DND-41 (cell line): Measurements from ENCODE around the gene VPS4A.

Experiments used
- EZH2 ChIP-seq: IDR thresholded peaks from 3 replicates; pipeline ENCODE4 v1.6.1; 2012; ENCODE audit warnings: borderline replicate concordance, low read depth, mild to moderate bottlenecking, moderate library complexity, low read length, inconsistent platforms; ENCODE audit not compliant: severe bottlenecking
- TF ChIP-seq, protein P1 (sequence below): IDR thresholded peaks from 2 replicates; pipeline ENCODE4 v1.5.1; 2012; ENCODE audit warnings: borderline replicate concordance, low read length, moderate library complexity, mild to moderate bottlenecking; ENCODE audit not compliant: poor library complexity, severe bottlenecking; ENCODE audit errors: extremely low read depth

DNA sequence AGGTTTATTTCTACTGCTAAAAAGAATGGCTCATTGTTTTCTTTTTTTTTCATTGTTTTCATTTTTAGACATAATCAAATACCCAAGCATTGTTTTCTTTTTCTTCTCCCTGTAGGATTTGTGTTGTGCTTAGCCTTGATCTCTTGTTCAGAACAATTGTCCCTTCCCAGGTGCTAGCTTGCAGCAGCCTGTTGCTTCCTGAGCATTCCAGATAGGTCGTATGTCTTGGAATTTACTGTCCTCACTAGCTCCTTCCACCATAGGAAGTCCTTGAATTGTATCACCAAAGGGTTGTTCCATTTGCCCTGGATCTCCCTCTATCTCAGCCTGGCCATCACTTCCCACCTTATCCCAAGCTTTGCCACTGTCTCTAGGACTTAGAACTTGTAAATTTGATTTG is 10.0 kb upstream of the VPS4A start:
- TF ChIP-seq, protein P1, sequence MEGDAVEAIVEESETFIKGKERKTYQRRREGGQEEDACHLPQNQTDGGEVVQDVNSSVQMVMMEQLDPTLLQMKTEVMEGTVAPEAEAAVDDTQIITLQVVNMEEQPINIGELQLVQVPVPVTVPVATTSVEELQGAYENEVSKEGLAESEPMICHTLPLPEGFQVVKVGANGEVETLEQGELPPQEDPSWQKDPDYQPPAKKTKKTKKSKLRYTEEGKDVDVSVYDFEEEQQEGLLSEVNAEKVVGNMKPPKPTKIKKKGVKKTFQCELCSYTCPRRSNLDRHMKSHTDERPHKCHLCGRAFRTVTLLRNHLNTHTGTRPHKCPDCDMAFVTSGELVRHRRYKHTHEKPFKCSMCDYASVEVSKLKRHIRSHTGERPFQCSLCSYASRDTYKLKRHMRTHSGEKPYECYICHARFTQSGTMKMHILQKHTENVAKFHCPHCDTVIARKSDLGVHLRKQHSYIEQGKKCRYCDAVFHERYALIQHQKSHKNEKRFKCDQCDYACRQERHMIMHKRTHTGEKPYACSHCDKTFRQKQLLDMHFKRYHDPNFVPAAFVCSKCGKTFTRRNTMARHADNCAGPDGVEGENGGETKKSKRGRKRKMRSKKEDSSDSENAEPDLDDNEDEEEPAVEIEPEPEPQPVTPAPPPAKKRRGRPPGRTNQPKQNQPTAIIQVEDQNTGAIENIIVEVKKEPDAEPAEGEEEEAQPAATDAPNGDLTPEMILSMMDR = no peak
- no peak for TF ChIP-seq EZH2
